ENCODE results near the gene MAP4K4.

MAP4K4 gene

GRCh38 chr2:101843048-101843447 is 145.5 kb downstream of the MAP4K4 start:
- no peak for DNase-seq (ENCODE audit: low read depth)

DNA sequence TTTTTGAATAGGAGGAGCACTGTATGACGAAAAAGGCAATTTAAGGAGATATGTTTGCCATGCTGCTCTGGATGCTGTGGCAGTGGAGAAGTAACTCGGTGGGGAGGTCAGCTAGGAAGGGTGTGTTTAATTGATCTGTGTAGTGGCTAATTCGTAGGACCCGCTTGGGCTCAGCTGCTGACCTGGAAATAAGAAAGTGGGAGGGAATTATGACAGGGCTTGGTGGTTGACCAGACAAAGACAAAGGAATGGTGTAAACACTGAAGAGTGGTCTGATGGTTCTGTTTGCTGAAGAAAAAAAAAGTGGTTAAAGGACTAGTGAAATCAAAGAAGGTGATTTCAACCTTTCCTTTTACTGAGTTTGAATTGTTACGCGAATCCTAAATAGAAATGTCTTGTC is 146.0 kb downstream of the MAP4K4 start:
- no peak for DNase-seq (ENCODE audit: low read depth)

- DNase-seq (ENCODE audit: low read depth): no peak
These were observed 146.6 kb downstream of the MAP4K4 start for GRCh38 chr2:101844055-101844635.

DNA sequence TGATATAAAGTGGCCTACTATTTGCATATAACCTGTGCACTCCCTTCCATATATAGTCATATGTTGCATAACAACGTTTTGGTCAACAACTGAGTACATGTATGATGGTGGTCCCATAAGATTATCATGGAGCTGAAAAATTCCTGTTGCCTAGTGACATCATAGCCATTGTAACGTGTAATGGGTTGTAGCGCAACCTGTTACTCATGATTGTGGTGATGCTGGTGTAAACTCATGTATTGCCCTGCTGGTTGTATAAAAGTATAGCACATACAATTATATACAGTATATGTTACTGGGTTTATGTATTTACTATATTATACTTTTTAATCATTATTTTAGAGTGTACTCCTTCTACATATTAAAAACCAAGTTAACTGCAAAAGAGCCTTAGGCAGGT is 149.5 kb downstream of the MAP4K4 start:
- DNase-seq (ENCODE audit: low read depth): peak; percentile 59

- peak; percentile 62 for DNase-seq (ENCODE audit: low read depth)
These were observed 150.3 kb downstream of the MAP4K4 start for GRCh38 chr2:101847661-101848339.

- no peak for DNase-seq (ENCODE audit: low read depth)
These were observed 151.4 kb downstream of the MAP4K4 start for GRCh38 chr2:101848769-101849410.

DNA sequence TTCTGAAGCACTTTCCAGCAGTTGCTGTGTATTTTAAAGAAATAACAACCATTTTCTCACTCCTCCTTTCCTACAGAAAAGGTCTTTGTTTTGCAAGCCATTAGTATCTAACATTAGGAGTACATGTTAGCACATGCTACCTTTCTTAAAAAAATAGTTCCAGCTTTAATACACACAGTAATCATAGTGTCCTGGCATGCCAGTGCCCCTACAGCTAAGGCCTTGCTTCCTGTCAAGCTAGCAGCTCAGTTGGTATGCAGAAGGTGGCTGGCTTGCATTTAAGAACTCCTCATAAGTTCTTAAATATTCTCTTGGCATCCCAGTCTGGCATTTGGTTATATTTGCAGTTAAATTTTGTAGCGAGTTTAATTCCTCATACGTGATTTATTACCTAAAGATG is 152.9 kb downstream of the MAP4K4 start:
- DNase-seq (ENCODE audit: low read depth): no peak

- no peak for DNase-seq (ENCODE audit: low read depth)
These were observed 153.5 kb downstream of the MAP4K4 start for GRCh38 chr2:101850991-101851390.

DNA sequence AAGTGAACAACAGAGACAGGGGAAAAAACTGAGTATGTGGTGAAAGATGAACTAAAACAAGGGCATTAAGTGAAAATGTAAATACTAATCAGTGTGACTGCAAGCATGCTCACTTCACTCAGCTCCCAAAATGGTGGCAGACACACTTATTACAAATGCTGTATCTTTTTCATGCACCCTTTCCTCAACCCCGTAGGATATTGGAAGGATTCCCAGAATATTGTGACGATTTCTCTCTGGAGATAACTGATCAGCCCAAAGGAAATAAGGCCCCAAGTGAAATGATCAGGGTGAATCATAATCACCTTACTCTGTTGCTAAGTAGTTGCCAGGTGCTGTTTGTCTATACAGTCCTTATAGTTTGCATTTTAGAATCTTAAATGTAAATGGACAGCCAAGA is 155.3 kb downstream of the MAP4K4 start:
- no peak for DNase-seq (ENCODE audit: low read depth)

DNA sequence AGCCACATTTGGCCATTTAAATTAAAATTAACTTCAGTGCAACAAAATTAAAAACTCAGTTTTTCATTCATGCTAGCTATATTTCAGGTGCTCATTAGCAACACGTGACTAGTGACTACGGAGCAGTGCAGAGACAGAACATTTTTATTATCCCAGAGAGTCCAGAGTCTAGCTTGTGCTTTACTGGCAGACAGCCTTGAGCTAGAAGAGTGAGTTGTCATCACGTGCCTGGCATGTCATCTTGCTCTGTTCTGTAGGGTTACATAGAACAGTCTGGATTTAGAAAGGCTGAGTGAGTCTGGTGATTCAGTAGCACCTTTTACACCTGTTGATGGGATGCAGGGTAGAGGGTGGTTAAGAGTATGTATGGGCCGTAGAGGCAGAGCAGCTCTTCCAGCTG is 157.4 kb downstream of the MAP4K4 start:
- no peak for DNase-seq (ENCODE audit: low read depth)

GRCh38 chr2:101855776-101856175 is 158.3 kb downstream of the MAP4K4 start:
- no peak for DNase-seq (ENCODE audit: low read depth)

DNA sequence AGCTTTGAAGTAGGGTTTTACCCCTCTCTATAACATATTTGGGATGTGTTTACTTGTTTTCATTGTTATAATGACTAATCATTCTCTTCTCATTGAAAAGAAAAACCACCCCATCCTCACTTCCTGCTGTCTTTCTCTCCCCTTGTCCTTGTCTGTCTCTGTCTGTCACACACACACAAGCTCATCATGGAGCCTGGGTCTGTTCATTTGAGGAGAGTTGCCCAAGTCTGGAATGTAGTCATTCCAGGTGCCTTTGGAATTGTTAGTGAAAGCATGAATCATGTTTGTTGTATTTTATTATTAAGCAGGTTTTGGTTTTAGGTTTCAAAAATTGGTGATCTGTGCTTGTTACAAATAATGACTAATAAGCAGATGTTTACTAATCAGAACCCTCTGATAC is 160.7 kb downstream of the MAP4K4 start:
- DNase-seq (ENCODE audit: low read depth): peak; percentile 31

- no peak for DNase-seq (ENCODE audit: low read depth)
These were observed 161.4 kb downstream of the MAP4K4 start for GRCh38 chr2:101858910-101859309.

GRCh38 chr2:101859604-101860003 is 162.1 kb downstream of the MAP4K4 start:
- DNase-seq (ENCODE audit: low read depth): no peak

GRCh38 chr2:101860157-101860556 is 162.7 kb downstream of the MAP4K4 start:
- DNase-seq (ENCODE audit: low read depth): no peak

- DNase-seq (ENCODE audit: low read depth): no peak
These were observed 163.3 kb downstream of the MAP4K4 start for GRCh38 chr2:101860782-101861181.

DNA sequence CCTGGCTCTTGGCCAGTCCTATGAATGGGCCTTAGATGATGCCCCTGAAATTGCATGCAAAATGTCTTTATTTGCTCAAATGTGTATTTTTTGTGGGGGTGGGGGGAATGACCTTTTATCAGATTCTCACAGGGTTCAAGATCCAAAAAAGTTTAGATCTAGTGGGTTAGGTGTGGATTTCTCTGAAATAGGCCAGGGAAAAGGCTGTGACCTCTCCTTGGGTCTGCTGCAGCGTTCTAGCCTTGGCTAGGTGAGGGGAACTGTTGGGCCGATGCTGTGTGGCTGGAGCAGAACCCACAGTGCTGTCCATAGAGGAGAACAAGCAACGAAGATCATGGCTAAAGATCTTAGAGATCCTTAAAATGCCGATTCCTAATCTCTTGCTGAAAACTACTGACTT is 163.9 kb downstream of the MAP4K4 start:
- no peak for DNase-seq (ENCODE audit: low read depth)

- no peak for DNase-seq (ENCODE audit: low read depth)
These were observed 166.0 kb downstream of the MAP4K4 start for GRCh38 chr2:101863534-101863933.

GRCh38 chr2:101864426-101864825 is 166.9 kb downstream of the MAP4K4 start:
- no peak for DNase-seq (ENCODE audit: low read depth)

- no peak for DNase-seq (ENCODE audit: low read depth)
These were observed 171.0 kb downstream of the MAP4K4 start for GRCh38 chr2:101868525-101868924.

- no peak for DNase-seq (ENCODE audit: low read depth)
These were observed 172.0 kb downstream of the MAP4K4 start for GRCh38 chr2:101869527-101869926.

GRCh38 chr2:101870444-101870843 is 172.9 kb downstream of the MAP4K4 start:
- DNase-seq (ENCODE audit: low read depth): no peak

DNA sequence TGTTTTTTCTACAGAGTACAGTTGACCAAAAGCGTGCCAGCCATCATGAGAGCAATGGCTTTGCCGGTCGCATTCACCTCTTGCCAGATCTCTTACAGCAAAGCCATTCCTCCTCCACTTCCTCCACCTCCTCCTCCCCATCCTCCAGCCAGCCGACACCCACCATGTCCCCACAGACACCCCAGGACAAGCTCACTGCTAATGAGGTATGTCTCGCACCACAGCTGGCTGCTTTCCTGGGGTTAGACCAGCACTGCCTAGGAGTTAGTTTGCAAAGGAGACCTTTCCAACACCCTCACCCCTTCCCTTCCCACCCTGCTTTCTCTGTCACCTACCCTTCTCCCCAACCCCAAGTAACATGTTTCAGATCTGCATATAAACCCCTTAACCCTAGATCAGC is 174.0 kb downstream of the MAP4K4 start:
- no peak for DNase-seq (ENCODE audit: low read depth)

DNA sequence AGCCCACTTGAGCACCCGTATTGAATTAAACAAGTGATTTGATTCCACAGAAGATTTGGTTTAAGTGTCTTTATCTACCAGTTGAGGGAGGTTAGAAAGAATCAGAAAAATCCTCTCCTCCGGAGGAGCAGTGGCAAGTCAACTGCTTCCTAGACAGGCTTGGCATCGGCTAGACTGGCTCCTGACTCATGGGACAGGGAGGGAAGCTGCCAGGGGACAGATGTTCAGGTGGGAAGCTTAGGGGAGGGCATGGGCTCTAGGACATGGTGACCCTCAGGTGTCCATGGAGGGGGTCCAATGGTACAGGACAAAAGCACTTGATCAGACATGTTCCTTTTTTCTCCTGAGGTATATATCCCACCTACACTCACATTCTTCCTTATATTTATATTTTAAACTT is 175.0 kb downstream of the MAP4K4 start:
- DNase-seq (ENCODE audit: low read depth): no peak
